BJ (cell line): ENCODE data around the gene SPRED2. TPM values are rescaled to one million over a fixed set of nuclear protein-coding genes. Genes with fewer than 3 reads are reported as not detected.

Experiments
- CTCF ChIA-PET: fragments of 350-600 bp; formaldehyde crosslinking; extraction: SDS; loops from one replicate; lab custom pipeline; 2021; ENCODE audit warnings: antibody characterized with exemption, inconsistent platforms; lab: Yijun Ruan, JAX
- POLR2A ChIA-PET: fragments of 300-600 bp; sonication (Branson Sonifier 250); formaldehyde crosslinking; extraction: SDS; loops from one replicate; lab custom pipeline; 2021; ENCODE audit warnings: antibody characterized with exemption; lab: Charles Lee
- DNase-seq: peaks from one replicate; pipeline ENCODE4 v3.0.0-alpha.2; 2011; ENCODE audit warnings: low read depth
- H3K27me3 ChIP-seq: 2 replicates; pipeline ENCODE4 v1.6.0; 2011; ENCODE audit warnings: low read length; ENCODE audit not compliant: control insufficient read depth, insufficient read depth
- H3K36me3 ChIP-seq: 2 replicates; pipeline ENCODE4 v1.5.1; 2011; ENCODE audit warnings: low read length; ENCODE audit not compliant: control insufficient read depth, insufficient read depth
- H3K4me3 ChIP-seq: 2 replicates; pipeline ENCODE4 v1.5.1; 2011; ENCODE audit warnings: low read depth, mild to moderate bottlenecking, control low read depth, low read length
- polyA plus RNA-seq: library from polyadenylated mRNA; depleted of rRNA; stranded (reverse); fragments of >200 nt; gene quantifications from 2 replicates; pipeline ENCODE4 v1.2.3, GENCODE V29; 2011
- TF ChIP-seq, protein P1 (sequence below): IDR thresholded peaks from 2 replicates; pipeline ENCODE4 v1.5.1; 2011; ENCODE audit warnings: low read depth, mild to moderate bottlenecking, control low read depth, inconsistent platforms, low read length, moderate library complexity; ENCODE audit not compliant: insufficient read depth

The SPRED2 gene
- polyA plus RNA-seq, 1 experiment, result 13.1 TPM

DNA sequence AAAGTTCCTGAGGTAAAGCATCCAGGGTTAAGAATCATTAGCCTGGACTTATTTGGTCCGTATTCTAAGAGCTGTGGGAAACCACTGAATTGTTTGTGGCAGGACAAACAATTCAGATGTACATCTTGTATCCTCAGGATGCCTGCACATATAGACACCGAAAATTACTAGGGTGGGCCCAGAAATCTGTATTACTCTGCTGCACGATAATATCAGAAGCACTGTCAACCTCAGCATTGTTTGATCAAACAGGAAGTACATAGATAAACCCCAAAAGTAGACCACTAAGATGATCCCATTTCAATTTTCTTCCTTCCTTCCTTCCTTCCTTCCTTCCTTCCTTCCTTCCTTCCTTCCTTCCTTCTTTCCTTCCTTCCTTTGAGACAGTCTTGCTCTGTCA is 34.2 kb upstream of the SPRED2 start:
- TF ChIP-seq, protein P1, sequence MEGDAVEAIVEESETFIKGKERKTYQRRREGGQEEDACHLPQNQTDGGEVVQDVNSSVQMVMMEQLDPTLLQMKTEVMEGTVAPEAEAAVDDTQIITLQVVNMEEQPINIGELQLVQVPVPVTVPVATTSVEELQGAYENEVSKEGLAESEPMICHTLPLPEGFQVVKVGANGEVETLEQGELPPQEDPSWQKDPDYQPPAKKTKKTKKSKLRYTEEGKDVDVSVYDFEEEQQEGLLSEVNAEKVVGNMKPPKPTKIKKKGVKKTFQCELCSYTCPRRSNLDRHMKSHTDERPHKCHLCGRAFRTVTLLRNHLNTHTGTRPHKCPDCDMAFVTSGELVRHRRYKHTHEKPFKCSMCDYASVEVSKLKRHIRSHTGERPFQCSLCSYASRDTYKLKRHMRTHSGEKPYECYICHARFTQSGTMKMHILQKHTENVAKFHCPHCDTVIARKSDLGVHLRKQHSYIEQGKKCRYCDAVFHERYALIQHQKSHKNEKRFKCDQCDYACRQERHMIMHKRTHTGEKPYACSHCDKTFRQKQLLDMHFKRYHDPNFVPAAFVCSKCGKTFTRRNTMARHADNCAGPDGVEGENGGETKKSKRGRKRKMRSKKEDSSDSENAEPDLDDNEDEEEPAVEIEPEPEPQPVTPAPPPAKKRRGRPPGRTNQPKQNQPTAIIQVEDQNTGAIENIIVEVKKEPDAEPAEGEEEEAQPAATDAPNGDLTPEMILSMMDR, result no peak
- H3K4me3 ChIP-seq, result no peak overlapping the region
- CTCF ChIA-PET, result no interaction called here
- POLR2A ChIA-PET, result no interaction called here
- no peaks in the 10 kb centered on the region for H3K36me3 ChIP-seq
- DNase-seq, result no peak
- no peaks in the 10 kb centered on the region for H3K27me3 ChIP-seq

DNA sequence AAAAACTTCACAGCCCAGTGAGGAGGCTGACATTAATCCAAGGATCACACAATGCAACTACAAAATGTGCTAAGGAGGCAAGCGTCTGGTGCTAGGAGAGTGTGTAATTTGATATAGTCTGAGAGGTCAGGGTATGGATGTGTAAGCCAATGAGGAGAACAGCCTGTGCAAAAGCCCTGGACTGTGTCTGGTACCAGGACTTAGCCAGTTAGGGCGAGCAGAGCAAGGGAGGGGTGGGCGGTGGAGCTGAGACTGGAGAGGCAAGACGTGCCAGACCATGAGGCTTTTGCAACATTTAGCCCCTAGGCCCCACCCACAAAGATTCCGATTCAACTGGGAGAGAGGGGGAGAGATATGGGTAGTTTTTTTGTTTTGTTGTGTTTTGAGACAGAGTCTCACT is 33.5 kb upstream of the SPRED2 start:
- ChIA-PET CTCF (interaction anchor here (1.5 kb wide), 1 partner anchor 13 kb away, joined by 5 read pairs; no protein-coding TSS in a partner anchor), POLR2A (no interaction called here)
- TF ChIP-seq, protein P1, result no peak
- no peak for DNase-seq
- Histone ChIP-seq H3K4me3 (no peak overlapping the region), H3K27me3 (no peaks in the 10 kb centered on the region), H3K36me3 (no peaks in the 10 kb centered on the region)

DNA sequence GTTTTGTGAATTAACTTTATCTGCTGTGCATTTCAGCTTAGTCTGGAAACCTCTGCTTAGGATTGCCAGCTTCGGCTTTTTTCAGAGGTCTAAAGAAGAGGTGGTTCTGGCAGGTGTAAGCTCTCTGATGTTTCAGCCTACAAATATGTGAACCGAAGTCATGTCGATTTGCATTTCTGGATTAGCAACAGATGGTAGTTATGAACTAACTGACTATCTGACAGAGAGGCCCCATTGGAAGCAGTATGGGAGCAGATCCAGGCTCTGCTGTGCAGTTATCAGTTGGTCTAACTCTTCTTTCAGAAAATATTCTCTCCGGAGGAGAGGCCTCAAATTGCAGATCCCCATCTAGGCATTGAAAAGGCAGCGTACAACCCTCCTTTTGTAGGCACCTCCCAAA is 32.7 kb upstream of the SPRED2 start:
- H3K36me3 ChIP-seq, result no peaks in the 10 kb centered on the region
- no peak overlapping the region for H3K4me3 ChIP-seq
- ChIA-PET CTCF (interaction anchor here (1.5 kb wide), 1 partner anchor 12 kb away, joined by 5 read pairs; no protein-coding TSS in a partner anchor), POLR2A (no interaction called here)
- TF ChIP-seq, protein P1, result no peak
- DNase-seq, result no peak
- no peaks in the 10 kb centered on the region for H3K27me3 ChIP-seq

DNA sequence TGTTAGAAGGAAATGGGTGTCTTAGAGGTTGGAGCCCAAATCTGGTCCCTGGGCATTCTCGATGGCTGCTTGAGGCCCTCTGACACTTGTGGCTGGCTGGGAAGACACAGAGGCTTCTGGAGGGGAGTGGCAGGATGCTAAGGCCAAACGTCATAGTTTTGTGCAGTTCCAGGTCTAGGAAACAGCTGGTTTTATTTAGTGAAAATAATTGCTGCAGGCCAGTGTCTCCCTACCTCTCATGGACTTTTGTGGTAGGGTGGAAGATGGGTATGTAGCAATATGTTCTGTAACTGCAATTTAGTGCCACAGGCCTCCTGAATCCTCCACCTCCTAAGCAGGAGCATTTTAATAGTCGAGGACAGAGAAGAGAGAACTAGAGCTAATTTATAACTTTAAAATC is 32.2 kb upstream of the SPRED2 start:
- no peaks in the 10 kb centered on the region for H3K27me3 ChIP-seq
- CTCF ChIA-PET, result interaction anchor here (1.5 kb wide), 1 partner anchor 11 kb away, joined by 5 read pairs; no protein-coding TSS in a partner anchor
- POLR2A ChIA-PET, result no interaction called here
- DNase-seq, result peak; percentile 71
- TF ChIP-seq, protein P1, result no peak
- no peak overlapping the region for H3K4me3 ChIP-seq
- H3K36me3 ChIP-seq, result no peaks in the 10 kb centered on the region

DNA sequence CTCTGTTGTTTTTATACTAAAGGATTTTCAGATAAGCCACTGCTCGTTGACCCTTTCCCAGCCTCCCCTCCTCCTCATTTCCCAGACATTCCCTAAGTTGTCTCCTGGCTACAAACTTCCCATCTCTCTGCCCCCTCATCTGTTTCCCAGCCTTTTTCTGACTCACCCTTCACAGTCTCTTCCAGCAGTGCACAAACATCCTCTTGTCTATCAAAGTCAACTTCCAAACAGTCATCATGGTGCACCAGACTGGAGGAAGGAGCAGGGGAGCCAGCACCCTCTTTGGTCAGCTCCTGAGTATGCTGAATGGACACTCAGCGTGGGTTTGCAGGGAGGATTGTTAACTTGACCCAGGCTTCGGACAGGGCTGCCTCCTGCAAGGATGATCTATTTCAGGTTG is 26.6 kb upstream of the SPRED2 start:
- no peaks in the 10 kb centered on the region for H3K36me3 ChIP-seq
- POLR2A ChIA-PET, result no interaction called here
- H3K4me3 ChIP-seq, result no peak overlapping the region
- TF ChIP-seq, protein P1, result no peak
- no peaks in the 10 kb centered on the region for H3K27me3 ChIP-seq
- CTCF ChIA-PET, result interaction anchor here (0.6 kb wide), 1 partner anchor 158 kb away, joined by 3 read pairs; no protein-coding TSS in a partner anchor
- no peak for DNase-seq
